Calu3 (cell line): ENCODE results near the gene UNC13B. TPM values are rescaled to one million over a fixed set of nuclear protein-coding genes. Genes with fewer than 3 reads are reported as not detected.

ENCODE experiments used
- BruUV-seq: library from RNA; stranded (reverse); fragments of 400-500 nt; replicated peaks from 2 replicates; lab custom pipeline; 2021; lab: Mats Ljungman, UMichigan
- CTCF ChIA-PET: fragments of 300-600 bp; sonication (Branson Sonifier 250); formaldehyde crosslinking; loops from one replicate; lab custom pipeline; 2022; ENCODE audit warnings: antibody characterized with exemption; lab: Charles Lee
- DNase-seq: peaks from one replicate; pipeline ENCODE4 v3.0.0; 2022
- H3K27ac Mint-ChIP-seq: one replicate; pipeline ENCODE4 v1.8.0; 2022; ENCODE audit warnings: mixed read lengths; ENCODE audit not compliant: unreplicated experiment
- H3K27me3 Mint-ChIP-seq: one replicate; pipeline ENCODE4 v1.8.0; 2022; ENCODE audit warnings: mixed read lengths; ENCODE audit not compliant: unreplicated experiment
- H3K36me3 Mint-ChIP-seq: one replicate; pipeline ENCODE4 v1.8.0; 2022; ENCODE audit warnings: mild to moderate bottlenecking, moderate library complexity, mixed read lengths; ENCODE audit not compliant: insufficient read depth, unreplicated experiment
- H3K4me1 Mint-ChIP-seq: one replicate; pipeline ENCODE4 v1.8.0; 2022; ENCODE audit warnings: mild to moderate bottlenecking, low read depth, mixed read lengths; ENCODE audit not compliant: unreplicated experiment
- H3K4me3 Mint-ChIP-seq: one replicate; pipeline ENCODE4 v1.8.0; 2022; ENCODE audit warnings: mild to moderate bottlenecking, low read depth, moderate library complexity, mixed read lengths; ENCODE audit not compliant: unreplicated experiment
- H3K9me3 Mint-ChIP-seq: one replicate; pipeline ENCODE4 v1.8.0; 2022; ENCODE audit warnings: low read depth, mixed read lengths; ENCODE audit not compliant: unreplicated experiment
- intact Hi-C: fragments of 100-400 bp; cut with micrococcal nuclease; formaldehyde crosslinking; loops from one replicate; pipeline ENCODE4 v1.10.0; 2022; ENCODE audit not compliant: unreplicated experiment
- total RNA-seq: library from RNA; stranded (reverse); gene quantifications from 2 replicates; pipeline ENCODE4 v1.2.3, GENCODE V29; 2022
- TF ChIP-seq, protein P1 (sequence below): fragments of 200-600 bp; IDR thresholded peaks from one replicate; pipeline ENCODE4 v1.8.0; 2022; ENCODE audit warnings: antibody characterized with exemption; ENCODE audit not compliant: unreplicated experiment

The UNC13B gene
- total RNA-seq, 1 experiment from 2014 or later = 20.4 TPM

DNA sequence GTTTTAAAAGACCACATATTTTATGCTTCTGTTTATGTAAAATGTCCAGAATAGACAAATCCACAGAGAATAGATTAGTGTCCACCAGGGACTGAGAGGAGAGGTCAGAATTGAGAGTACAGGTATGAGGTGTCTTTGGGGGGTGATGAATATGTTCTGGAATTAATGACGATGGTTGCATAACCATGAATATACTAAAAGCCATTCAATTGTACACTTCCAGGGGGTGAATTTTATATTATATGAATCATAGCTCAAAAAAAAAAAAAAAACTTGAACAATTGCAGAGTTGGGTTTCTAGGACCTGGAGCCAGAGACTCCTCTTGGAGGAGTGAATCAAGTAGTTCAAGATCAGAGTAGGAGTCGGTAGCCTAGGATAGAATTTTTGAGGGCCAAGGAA lies 270.3 kb downstream of the UNC13B start:
- no peaks in the 10 kb centered on the region for H3K36me3 Mint-ChIP-seq
- H3K4me3 Mint-ChIP-seq = no peak overlapping the region
- H3K27me3 Mint-ChIP-seq = no peaks in the 10 kb centered on the region
- intact Hi-C loops = no loop called here
- peaks cover 3% of the 10 kb centered on the region for H3K9me3 Mint-ChIP-seq
- CTCF ChIA-PET = no interaction called here
- peaks cover 12% of the 10 kb centered on the region for H3K4me1 Mint-ChIP-seq
- no peak for DNase-seq
- no TSS peak for BruUV-seq
- H3K27ac Mint-ChIP-seq = no peak overlapping the region
- TF ChIP-seq, protein P1, sequence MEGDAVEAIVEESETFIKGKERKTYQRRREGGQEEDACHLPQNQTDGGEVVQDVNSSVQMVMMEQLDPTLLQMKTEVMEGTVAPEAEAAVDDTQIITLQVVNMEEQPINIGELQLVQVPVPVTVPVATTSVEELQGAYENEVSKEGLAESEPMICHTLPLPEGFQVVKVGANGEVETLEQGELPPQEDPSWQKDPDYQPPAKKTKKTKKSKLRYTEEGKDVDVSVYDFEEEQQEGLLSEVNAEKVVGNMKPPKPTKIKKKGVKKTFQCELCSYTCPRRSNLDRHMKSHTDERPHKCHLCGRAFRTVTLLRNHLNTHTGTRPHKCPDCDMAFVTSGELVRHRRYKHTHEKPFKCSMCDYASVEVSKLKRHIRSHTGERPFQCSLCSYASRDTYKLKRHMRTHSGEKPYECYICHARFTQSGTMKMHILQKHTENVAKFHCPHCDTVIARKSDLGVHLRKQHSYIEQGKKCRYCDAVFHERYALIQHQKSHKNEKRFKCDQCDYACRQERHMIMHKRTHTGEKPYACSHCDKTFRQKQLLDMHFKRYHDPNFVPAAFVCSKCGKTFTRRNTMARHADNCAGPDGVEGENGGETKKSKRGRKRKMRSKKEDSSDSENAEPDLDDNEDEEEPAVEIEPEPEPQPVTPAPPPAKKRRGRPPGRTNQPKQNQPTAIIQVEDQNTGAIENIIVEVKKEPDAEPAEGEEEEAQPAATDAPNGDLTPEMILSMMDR = no peak

DNA sequence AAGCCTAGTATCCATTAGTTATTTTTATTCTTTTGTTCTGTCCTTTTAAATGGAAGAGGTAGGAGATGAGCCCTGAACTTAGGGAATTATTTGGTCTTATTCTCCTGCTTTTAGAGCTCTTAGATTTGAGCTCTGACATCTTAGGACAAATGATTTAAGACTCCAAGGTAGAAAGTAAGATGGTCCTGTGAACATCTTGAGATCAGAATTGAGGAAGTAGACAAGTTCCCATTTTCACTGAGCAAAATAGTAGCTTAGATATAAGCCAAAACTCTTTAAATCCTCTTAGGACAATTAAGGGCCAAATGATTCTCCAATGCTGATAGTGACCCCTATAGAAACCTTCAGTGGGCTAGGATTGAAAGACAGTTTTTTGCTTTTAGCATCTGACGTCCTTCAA lies 275.1 kb downstream of the UNC13B start:
- no peak overlapping the region for H3K27ac Mint-ChIP-seq
- DNase-seq = no peak
- H3K9me3 Mint-ChIP-seq = peaks cover 1% of the 10 kb centered on the region
- H3K4me1 Mint-ChIP-seq = peaks cover 4% of the 10 kb centered on the region
- BruUV-seq = no TSS peak
- TF ChIP-seq, protein P1 = no peak
- CTCF ChIA-PET = no interaction called here
- H3K27me3 Mint-ChIP-seq = no peaks in the 10 kb centered on the region
- intact Hi-C loops = no loop called here
- H3K36me3 Mint-ChIP-seq = no peaks in the 10 kb centered on the region
- H3K4me3 Mint-ChIP-seq = no peak overlapping the region

DNA sequence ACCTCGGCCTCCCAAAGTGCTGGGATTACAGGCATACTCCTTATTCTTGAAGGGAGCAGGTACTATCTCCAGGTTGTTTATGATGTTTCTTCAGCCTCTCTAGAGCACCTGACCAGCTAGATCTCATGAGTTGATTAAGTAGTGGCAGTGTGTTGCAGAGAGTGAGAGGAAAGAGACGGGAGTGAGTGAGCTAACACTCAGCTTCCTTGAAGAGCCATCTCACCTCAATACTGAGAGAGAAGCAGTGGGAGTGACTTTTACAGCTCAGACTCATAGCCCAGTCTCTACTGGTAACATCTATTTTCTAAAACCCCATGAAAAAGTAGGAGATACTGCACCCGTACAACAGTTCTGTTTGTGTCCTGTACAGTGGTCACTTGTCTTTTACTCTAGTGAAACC lies 284.2 kb downstream of the UNC13B start:
- no peaks in the 10 kb centered on the region for H3K27me3 Mint-ChIP-seq
- H3K4me3 Mint-ChIP-seq = no peak overlapping the region
- no peaks in the 10 kb centered on the region for H3K36me3 Mint-ChIP-seq
- no TSS peak for BruUV-seq
- intact Hi-C loops = no loop called here
- CTCF ChIA-PET = interaction anchor here (0.6 kb wide), 1 partner anchor 35 kb away, joined by 4 read pairs; no protein-coding TSS in a partner anchor
- H3K27ac Mint-ChIP-seq = no peak overlapping the region
- DNase-seq = no peak
- H3K4me1 Mint-ChIP-seq = no peaks in the 10 kb centered on the region
- TF ChIP-seq, protein P1 = no peak
- no peaks in the 10 kb centered on the region for H3K9me3 Mint-ChIP-seq

- CTCF ChIA-PET = interaction anchor here (1.4 kb wide), 1 partner anchor 8 kb away, joined by 3 read pairs; no protein-coding TSS in a partner anchor
- no peaks in the 10 kb centered on the region for H3K4me1 Mint-ChIP-seq
- H3K27me3 Mint-ChIP-seq = no peaks in the 10 kb centered on the region
- TF ChIP-seq, protein P1 = no peak
- intact Hi-C loops = no loop called here
- no peak overlapping the region for H3K27ac Mint-ChIP-seq
- DNase-seq = no peak
- H3K36me3 Mint-ChIP-seq = no peaks in the 10 kb centered on the region
- H3K9me3 Mint-ChIP-seq = no peaks in the 10 kb centered on the region
- no TSS peak for BruUV-seq
- no peak overlapping the region for H3K4me3 Mint-ChIP-seq
These were observed 286.7 kb downstream of the UNC13B start for GRCh38 chr9:35448496-35448895.
